Nephron (organoid): ENCODE results near the gene DMWD.

ENCODE experiments used
- H3K27ac Mint-ChIP-seq, 3 experiments: 2 replicates each; pipeline ENCODE4 v1.8.0; 2020; ENCODE audit warnings: mixed read lengths in 3 of 3, mild to moderate bottlenecking in 2 of 3, moderate library complexity in 1 of 3
- H3K27me3 Mint-ChIP-seq: 2 replicates; pipeline ENCODE4 v1.8.0; 2021; ENCODE audit warnings: low read depth, mild to moderate bottlenecking, moderate library complexity, mixed read lengths
- H3K36me3 Mint-ChIP-seq: 2 replicates; pipeline ENCODE4 v1.8.0; 2020; ENCODE audit warnings: low read depth, mixed read lengths
- H3K4me1 Mint-ChIP-seq: 2 replicates; pipeline ENCODE4 v1.8.0; 2020; ENCODE audit warnings: mixed read lengths
- H3K4me3 Mint-ChIP-seq, 3 experiments: 2 replicates each; pipeline ENCODE4 v1.8.0; 2020; ENCODE audit warnings: mild to moderate bottlenecking in 3 of 3, mixed read lengths in 3 of 3, moderate library complexity in 2 of 3
- H3K9me3 Mint-ChIP-seq: 2 replicates; pipeline ENCODE4 v1.8.0; 2020; ENCODE audit warnings: mixed read lengths
- TF ChIP-seq, protein P1 (sequence below), 3 experiments: fragments of 200-600 bp; sonication (generic); IDR thresholded peaks; one replicate each; pipeline ENCODE4 v1.5.0; 2021; ENCODE audit warnings: antibody characterized with exemption in 3 of 3; ENCODE audit not compliant: unreplicated experiment in 3 of 3

DMWD gene

DNA sequence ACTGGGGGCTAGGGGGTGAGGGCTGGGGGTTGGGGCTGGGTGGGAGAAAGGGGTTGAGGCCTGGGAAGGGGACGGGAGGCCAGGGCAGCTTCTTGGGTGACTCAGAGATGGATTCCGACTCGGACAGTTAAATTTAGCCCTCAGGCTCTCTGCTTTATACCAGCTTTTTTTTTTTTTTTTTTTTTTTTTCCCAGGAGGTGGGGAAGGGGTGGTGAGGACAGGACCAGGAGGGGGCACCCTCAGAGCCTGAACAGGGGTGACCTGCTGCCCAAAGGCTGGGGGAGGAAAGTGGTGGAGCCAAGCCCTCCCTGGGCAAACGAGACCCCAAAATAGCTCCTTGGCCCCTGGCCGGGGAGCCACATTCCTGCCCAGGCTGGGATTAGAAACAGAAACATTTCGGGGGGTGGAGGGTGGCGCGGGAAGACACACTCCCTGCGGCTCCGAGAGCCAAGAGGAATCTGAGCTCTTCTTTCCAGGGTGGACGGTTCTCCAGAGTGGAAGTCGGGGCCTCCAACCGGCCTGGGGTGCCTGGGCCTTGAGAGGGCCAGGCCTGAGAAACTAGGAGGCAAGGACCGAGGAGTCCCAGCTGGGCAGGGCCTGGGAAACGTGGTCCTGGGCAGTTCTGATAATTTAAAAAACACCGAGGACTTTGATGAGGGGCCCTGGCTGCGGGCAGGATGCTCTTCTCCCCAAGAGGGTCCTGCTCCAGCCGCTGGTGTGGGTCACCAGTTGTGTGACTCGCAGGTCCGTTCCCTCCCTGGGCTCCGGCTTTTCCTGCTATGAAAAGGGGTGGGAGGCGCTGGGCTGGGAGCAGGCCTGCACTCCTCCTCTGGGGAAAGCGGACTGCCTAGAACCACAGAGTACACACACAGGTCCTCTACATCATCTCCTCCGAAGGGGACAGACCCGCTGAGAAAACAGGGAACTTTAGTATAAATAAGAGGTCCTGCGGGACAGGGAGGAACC, 9.5 kb downstream of the DMWD start:
- Mint-ChIP-seq H3K27ac (peak overlapping the region; percentile 51 to 63 (median 60)), H3K36me3 (peaks cover 19% of the 10 kb centered on the region), H3K4me1 (peaks cover 40% of the 10 kb centered on the region), H3K9me3 (no peaks in the 10 kb centered on the region), H3K27me3 (no peaks in the 10 kb centered on the region), H3K4me3 (peak overlapping the region; percentile 20 to 78 (median 66))
- TF ChIP-seq, protein P1, sequence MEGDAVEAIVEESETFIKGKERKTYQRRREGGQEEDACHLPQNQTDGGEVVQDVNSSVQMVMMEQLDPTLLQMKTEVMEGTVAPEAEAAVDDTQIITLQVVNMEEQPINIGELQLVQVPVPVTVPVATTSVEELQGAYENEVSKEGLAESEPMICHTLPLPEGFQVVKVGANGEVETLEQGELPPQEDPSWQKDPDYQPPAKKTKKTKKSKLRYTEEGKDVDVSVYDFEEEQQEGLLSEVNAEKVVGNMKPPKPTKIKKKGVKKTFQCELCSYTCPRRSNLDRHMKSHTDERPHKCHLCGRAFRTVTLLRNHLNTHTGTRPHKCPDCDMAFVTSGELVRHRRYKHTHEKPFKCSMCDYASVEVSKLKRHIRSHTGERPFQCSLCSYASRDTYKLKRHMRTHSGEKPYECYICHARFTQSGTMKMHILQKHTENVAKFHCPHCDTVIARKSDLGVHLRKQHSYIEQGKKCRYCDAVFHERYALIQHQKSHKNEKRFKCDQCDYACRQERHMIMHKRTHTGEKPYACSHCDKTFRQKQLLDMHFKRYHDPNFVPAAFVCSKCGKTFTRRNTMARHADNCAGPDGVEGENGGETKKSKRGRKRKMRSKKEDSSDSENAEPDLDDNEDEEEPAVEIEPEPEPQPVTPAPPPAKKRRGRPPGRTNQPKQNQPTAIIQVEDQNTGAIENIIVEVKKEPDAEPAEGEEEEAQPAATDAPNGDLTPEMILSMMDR (IDR thresholded peaks at IDR 0.05; ENCODE audit: unreplicated experiment in 3 of 3) = no peak

DNA sequence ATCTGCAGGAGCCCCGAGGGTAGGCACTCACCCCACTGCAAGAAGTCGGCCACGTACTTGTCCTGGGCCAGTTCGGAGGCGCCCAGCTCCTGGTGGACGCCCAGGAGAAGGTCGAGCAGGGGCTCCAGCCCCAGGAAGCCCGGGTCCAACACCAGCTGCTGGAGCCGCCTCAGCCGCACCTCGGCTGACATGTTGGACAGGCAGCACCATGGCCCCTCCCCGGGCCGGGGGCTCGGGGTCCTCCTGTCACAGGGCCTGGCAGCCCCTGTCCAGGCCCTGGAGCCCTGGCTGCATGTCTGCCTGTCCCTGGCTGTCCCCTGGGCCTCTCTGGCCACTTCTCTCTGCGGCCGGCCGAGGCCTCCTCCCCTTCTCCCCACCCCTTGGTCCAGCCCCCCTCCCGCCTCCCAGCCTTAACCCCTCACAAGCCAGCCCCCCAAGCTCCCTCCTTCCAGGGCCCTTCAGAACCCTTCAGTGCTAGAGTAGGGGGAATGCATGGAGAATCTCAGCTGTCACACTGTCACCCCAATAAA, 10.4 kb downstream of the DMWD start, which contains the start of gene DMPK:
Gene DMPK (minus strand): TSS at position 329 of the 530 bp plus-strand sequence. CDS start 138 bp downstream, at position 191.
- Mint-ChIP-seq H3K36me3 (peaks cover 12% of the 10 kb centered on the region), H3K4me1 (peaks cover 33% of the 10 kb centered on the region), H3K27me3 (no peaks in the 10 kb centered on the region), H3K27ac (peak within 1 kb of the TSS; percentile 51 to 63 (median 60)), H3K4me3 (peak within 1 kb of the TSS; percentile 37 to 86 (median 83)), H3K9me3 (no peaks in the 10 kb centered on the region)
- TF ChIP-seq, protein P1 (IDR thresholded peaks at IDR 0.05; ENCODE audit: unreplicated experiment in 3 of 3) = no peak

DNA sequence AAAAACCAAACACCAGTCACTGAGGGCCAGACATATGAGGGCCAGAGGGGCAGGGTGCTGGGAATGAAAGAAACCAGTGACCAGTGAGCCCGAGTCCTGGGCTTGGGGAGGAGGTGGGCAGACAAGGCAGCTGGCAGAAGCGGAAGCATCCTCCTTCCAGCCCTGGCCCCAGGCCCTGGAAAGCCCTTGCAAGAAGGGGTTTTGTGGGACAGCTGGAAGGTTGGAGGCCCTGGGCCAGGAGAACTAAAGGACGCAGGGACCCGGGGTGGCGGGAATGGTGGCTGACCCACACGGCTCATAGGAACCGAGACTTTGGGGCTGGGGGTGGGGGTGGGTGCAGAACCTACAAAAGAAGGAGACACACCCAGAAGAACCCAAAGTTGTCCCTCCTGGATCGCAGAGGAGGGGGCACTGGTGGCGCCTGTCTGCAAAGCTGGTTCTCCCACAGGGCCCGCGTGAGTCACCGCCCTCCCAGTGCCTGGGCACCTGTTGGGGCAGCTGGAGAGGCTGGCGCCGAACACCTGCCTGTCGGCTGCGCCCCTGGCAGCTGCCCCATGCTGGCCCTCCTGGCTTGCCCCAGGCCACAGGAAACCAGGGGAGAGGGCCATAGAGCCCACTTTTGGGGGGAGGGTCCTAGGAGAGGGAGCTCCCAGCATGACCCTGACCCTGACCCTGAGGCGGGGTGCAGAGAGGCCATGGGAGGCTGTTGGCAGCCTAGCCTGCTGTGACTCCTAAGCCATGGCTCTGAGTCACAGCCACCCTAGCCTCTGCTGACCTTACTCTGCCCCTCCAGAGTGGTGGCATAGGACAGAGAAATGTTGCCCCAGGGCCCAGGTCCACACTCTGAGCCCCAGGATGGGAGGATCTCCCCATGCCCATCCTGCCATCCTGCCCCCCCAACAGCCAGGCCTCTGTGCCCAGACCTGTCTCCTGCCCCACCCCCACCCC, 11.2 kb downstream of the DMWD start:
- H3K27me3 Mint-ChIP-seq = no peaks in the 10 kb centered on the region
- peaks cover 18% of the 10 kb centered on the region for H3K36me3 Mint-ChIP-seq
- no peaks in the 10 kb centered on the region for H3K9me3 Mint-ChIP-seq
- TF ChIP-seq, protein P1 (IDR thresholded peaks at IDR 0.05; ENCODE audit: unreplicated experiment in 3 of 3) = no peak
- peak overlapping the region; percentile 28 to 40 (median 38) for H3K27ac Mint-ChIP-seq
- peaks cover 33% of the 10 kb centered on the region for H3K4me1 Mint-ChIP-seq
- peak overlapping the region; percentile 39 to 86 (median 83) for H3K4me3 Mint-ChIP-seq

DNA sequence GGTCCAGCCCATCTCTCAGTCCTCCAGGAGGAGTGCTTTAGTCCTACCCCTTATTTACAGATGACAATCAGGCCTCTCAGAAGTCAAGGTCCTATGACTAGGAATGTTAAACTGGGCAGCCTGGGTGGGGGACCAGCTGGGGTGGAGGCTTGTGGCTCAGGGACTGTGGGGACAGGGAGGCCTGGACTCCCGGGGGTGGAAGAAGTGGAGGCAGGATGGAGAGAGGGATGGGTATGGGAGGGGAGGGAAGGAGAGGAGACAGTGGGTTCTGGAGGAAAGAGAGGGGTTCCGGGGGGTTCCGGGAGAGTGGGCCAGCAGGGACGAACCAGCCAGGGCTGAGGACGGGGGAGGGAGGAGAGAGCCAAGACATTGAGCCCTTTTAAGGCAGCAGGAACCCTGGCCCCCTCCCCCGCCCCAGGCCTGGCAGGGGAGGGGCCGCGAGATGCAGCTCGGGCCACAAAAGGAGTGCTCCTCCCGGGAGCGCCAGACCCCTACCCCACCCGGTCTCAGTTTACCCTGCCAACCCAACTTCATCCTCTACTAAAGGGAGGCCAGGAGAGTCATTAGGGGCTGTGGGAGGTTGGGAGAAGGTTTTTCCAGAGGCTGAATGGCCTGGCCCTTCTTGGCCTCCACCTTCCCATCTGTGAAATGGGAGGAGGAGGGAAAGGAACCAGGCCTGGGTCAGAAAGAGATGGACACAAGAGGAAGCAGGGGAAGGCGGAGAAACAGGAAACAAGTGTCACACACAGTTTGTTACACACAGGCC, 12.0 kb downstream of the DMWD start:
- TF ChIP-seq, protein P1 (IDR thresholded peaks at IDR 0.05; ENCODE audit: unreplicated experiment in 3 of 3) = no peak
- Mint-ChIP-seq H3K4me1 (peaks cover 33% of the 10 kb centered on the region), H3K36me3 (peaks cover 16% of the 10 kb centered on the region), H3K27me3 (no peaks in the 10 kb centered on the region), H3K9me3 (no peaks in the 10 kb centered on the region), H3K27ac (peak overlapping the region; percentile 28 to 40 (median 38)), H3K4me3 (peak overlapping the region; percentile 39 to 86 (median 83))

DNA sequence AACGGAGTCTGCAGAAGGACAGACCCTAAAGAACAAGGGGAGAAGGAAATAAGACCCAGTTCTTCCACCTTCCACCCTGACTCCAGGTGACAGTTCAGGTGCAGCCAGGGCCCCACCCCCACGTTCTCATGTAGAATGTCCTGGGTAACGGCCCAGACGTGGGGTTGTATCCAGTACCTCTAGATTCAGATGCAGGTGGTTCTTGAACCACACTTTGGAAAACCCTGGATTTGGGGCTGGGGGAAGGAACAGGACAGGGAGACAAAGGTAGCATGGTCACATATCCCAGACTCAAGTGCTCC, 12.5 kb downstream of the DMWD start:
- peak overlapping the region; percentile 6 to 86 (median 75) for H3K4me3 Mint-ChIP-seq
- peaks cover 33% of the 10 kb centered on the region for H3K4me1 Mint-ChIP-seq
- H3K27me3 Mint-ChIP-seq = no peaks in the 10 kb centered on the region
- peaks cover 16% of the 10 kb centered on the region for H3K36me3 Mint-ChIP-seq
- no peak overlapping the region for H3K27ac Mint-ChIP-seq
- no peaks in the 10 kb centered on the region for H3K9me3 Mint-ChIP-seq
- TF ChIP-seq, protein P1 (IDR thresholded peaks at IDR 0.05; ENCODE audit: unreplicated experiment in 3 of 3) = no peak
